K562 (cell line): ENCODE measurements around the gene NRXN3.

Experiments
- CHD2 ChIP-seq: IDR thresholded peaks from 2 replicates; pipeline ENCODE4 v1.6.1; 2011; ENCODE audit warnings: low read depth, low read length
- CUX1 ChIP-seq: fragments of 200-800 bp; sonication (Bioruptor generic); IDR thresholded peaks from 2 replicates; pipeline ENCODE4 v1.6.1; 2016; ENCODE audit warnings: missing genetic modification characterization, missing compliant biosample characterization
- DNMT1 ChIP-seq: fragments of 450-650 bp; IDR thresholded peaks from 2 replicates; pipeline ENCODE4 v1.6.1; 2016; ENCODE audit warnings: antibody characterized with exemption, mild to moderate bottlenecking
- ELK1 ChIP-seq: sonication (generic); formaldehyde crosslinking; IDR thresholded peaks from 2 replicates; pipeline ENCODE4 v1.8.1; 2022; ENCODE audit warnings: missing genetic modification reagents
- EZH2 ChIP-seq: IDR thresholded peaks from 2 replicates; pipeline ENCODE4 v1.6.1; 2012; ENCODE audit warnings: low read depth, mild to moderate bottlenecking, inconsistent platforms, low read length, borderline replicate concordance
- HNRNPK ChIP-seq: fragments of 200-400 bp; formaldehyde crosslinking; IDR thresholded peaks from one replicate; pipeline ENCODE4 v1.6.1; 2018; ENCODE audit warnings: mild to moderate bottlenecking, low read depth, low read length; ENCODE audit not compliant: poor library complexity, severe bottlenecking
- POLR3G ChIP-seq: IDR thresholded peaks from 2 replicates; pipeline ENCODE4 v1.6.1; 2011; ENCODE audit not compliant: insufficient read length, insufficient replicate concordance; ENCODE audit errors: extremely low read depth
- TAF15 ChIP-seq: fragments of 200-400 bp; formaldehyde crosslinking; IDR thresholded peaks from 2 replicates; pipeline ENCODE4 v1.6.1; 2017; ENCODE audit warnings: mild to moderate bottlenecking, low read depth, low read length, moderate library complexity
- TARDBP ChIP-seq: fragments of 450-650 bp; IDR thresholded peaks from 2 replicates; pipeline ENCODE4 v1.6.1; 2016
- YY1 ChIP-seq, 3 experiments: IDR thresholded peaks; 2 replicates each; pipeline ENCODE4 v1.6.1; 2011; ENCODE audit warnings: low read length in 2 of 3, mild to moderate bottlenecking in 2 of 3, moderate library complexity in 2 of 3, borderline replicate concordance in 1 of 3, control low read depth in 1 of 3, low read depth in 1 of 3; ENCODE audit not compliant: insufficient read depth in 3 of 3, insufficient replicate concordance in 2 of 3, control insufficient read depth in 1 of 3, insufficient read length in 1 of 3; ENCODE audit errors: extremely low read depth in 1 of 3

- TF ChIP-seq DNMT1 (no peak), YY1 (IDR thresholded peaks at IDR 0.05; ENCODE audit: borderline replicate concordance in 1 of 3, control insufficient read depth in 1 of 3, extremely low read depth in 1 of 3, insufficient read depth in 3 of 3, insufficient read length in 1 of 3, insufficient replicate concordance in 2 of 3, low read depth in 1 of 3, low read length in 2 of 3) (no peak), CHD2 (no peak), CUX1 (CRISPR knock-in tag) (no peak), EZH2 (no peak), TAF15 (no peak), ELK1 (no peak), POLR3G (no peak), HNRNPK (no peak), TARDBP (no peak)
Observed at GRCh38 chr14:79661752-79662151, 1491.6 kb downstream of the NRXN3 start.
